Measurements from ENCODE around the gene PCOLCE2.

Gene PCOLCE2

DNA sequence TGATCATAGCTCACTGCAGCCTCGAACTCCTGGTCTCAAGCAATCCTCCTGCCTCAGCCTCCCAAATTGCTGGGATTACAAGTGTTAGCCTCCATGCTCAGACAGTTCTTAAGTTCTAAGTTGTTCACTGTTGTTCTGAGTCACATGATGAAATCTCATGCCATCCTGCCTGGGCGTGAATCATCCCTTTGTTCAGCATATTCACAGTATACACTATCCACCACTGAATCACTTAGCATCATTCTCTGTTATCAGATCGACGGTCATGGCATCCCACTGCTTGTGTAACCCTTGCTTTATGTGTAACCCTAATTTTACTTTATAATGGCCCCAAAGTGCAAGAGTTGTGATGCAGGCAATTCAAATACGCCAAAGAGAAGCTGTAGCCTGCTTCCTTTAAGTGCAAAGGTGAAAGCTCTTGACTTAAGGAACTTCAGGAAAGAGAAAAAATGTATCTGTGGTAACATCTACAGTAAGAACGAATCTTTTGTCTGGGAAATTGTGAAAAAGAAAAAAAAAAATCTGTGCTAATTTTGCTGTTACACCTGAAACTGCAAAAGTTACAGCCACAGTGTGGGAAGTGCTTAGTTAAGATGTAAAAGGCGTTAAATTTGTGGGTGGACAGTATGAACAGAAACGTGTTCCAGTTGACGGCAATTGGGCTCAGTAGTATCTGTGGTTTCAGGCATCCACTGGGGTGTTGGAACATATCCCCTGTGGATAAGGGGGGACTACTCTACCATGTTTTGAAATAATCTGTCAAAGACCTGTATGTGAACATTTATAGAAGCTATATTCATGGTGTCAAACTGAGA is 80.6 kb downstream of the PCOLCE2 start:
- no peak for DNase-seq

DNA sequence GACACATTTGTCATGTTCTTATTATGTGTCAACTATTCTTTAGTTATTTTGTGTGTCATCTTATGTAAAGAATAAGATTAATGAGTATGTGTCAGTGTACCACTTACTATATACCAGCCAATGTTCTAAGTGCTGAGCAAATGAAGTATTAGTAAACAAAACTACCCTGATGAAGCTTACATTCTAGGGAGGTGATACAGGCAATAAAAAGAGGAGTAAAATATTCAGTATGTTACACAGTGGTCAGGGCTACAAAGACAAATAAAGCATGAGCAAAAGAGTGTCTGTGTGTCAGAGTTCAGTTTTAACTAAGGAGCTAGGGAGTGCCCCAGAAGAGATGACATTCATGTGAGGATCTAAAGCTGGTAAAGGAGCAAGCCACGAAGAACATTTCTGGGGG is 86.0 kb downstream of the PCOLCE2 start:
- DNase-seq, result no peak

DNA sequence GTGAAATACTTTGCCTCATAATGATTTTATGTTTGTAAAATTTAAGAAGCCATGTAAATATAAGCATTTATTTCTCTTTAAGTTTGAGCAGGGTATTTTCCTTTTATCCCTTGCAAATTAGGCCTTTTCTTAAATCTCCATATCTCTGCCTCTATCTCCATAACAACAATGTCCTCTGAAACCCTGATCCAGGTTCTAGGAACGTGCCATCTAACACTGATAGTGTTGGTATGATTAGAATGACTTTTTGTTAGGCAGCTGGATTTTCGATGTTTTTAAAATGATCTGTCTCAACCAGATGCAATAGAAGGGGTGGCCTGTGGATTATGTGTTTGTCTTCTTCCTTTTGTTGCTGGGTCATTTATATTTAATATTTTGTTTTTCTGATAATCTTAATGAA is 87.1 kb downstream of the PCOLCE2 start:
- DNase-seq, result no peak

DNA sequence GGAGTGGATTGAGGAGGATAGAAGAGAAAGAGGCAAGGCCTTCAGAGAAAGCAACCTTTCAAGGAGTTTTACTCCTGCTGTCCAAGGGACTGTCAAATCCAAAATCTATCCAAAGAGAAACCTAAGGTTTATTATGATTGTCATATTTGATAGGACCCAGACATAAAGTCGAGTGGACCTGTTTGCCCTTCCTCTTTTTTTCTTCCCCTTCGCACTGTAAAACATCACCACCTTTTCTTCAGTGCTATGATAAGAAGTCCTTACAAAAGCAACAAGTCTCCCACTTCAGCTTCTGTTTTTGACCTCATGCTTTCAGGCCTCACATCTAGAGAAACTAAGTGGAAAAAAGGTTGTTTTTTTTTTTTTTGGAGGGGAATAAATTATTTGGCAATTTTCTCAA is 92.1 kb downstream of the PCOLCE2 start:
- no peak for DNase-seq

DNA sequence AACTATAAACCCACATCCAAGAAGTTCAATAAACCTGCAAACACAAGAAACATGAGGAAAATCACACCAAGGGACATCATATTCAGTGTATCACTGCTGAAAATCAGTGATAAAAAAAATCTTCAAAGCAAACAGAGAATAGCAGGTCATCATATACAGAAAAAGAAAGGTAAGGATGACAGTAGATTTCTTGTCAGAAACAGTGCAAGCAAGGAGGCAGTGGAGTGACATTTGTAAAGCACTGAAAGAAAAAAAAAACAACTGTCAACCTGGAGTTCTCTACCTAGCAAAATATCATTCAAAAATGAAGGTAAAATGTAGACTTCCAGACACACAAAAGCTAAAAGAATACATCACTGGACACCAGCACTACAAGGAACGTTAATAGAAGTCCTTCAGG is 93.6 kb downstream of the PCOLCE2 start:
- DNase-seq, result no peak

DNA sequence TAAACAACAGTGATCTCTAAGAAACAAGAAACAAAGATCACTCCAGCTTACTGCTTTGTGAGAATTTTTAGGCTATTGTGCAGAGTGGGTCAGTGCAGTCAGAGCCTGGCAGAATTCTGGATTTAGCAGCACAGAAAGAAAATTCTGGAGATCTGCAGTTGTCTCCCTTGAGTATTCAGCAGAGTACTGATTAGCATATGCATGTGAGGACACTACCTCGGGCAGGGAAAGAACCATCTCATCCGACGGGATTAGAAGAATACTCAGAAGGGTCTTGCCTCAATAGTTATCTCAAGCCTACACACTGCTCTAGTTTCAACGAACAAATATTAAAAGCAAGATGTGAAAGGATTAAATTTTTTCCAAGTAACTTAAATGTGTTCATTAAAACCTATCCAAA is 94.4 kb downstream of the PCOLCE2 start:
- no peak for DNase-seq

DNA sequence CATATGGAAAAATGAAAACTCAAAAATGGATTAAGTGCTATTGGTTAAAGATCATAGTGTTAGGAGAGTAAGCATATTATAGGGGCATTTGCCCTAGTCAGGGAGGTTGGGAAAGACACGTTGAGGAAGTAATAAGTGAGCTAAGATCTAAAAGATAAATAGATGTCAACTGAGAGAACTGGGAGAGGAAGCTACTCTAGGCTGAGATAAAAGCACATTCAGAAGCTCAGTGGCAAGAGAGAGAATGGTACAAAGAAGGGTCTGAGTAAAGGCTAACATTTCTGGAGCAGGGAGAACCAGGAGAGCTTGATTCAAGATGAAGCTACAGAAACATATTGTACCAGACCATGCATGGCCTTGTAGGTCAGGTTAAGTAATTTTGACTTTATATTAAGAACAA is 101.2 kb downstream of the PCOLCE2 start:
- DNase-seq, result no peak

DNA sequence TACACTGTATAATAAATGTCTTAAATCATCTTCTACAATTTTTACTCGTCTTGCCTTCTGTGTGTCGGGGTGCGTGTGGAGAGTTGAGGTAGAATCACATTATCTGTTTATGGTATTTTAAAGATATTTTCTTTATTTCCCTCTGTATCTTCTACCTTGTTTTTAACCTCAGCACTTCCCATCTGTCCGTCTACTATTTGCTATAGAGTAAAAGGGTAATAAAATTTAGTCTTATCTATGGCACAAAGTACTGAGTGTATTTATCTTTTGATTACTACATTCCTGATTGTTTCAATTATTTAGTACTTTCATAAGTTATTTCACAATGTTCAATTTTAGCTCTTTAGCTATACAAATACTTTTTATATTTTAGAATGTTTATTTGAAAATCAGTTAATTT is 102.9 kb downstream of the PCOLCE2 start:
- DNase-seq, result no peak

DNA sequence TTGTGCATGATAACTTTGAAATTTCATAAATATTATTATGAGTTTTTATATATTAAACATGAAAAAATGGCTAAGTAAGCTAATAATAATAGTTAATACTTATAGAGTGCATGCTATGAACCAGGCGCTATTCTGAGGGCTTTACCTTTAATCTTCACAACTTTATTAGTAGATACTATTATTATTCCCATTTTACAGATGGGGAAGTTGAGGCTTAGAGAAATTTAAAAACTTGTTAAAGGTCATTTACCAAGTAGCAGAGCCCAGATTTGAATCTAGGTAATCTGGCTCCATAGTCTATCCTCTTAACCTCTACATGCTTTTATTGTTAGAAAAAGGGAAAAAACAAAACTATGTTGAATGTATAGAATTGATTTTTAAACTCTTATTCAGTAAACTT is 104.7 kb downstream of the PCOLCE2 start:
- DNase-seq, result no peak

DNA sequence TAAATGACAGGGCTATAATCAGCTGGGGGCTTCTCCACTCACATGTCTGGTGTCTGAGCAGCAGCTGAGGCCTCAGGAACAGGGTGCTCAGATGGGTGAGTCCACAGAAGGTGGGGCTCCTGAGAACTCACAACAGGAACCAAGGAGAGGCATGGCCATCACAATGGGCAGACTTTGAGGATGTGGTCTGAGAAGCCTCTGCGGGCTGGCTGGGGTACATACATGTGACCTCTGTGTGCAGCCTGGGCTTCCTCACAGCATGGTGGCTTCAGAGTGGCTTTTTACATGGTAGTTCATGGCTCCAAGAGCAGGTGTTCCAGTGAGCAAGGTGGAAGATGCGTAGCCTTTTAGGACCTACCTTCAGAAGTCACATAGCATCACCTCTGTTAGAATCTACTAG is 106.3 kb downstream of the PCOLCE2 start:
- no peak for DNase-seq

DNA sequence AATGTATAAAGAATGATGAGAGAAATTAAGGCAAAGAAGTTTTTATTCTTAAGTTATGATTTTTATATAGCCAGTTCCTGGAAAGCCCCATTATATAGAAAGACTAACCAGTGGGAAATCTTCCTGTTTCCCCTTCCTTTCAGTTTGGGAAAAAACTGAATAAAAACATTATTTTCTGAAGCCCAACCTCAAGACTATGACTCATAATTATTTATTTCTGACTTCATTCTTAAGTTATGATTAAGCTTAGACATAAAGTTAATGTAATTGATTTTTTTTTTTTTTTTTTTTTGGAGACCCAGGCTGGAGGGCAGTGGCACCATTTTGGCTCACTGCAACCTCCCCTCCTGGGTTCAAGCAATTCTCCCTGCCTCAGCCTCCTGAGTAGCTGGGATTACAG is 109.3 kb downstream of the PCOLCE2 start:
- no peak for DNase-seq

DNA sequence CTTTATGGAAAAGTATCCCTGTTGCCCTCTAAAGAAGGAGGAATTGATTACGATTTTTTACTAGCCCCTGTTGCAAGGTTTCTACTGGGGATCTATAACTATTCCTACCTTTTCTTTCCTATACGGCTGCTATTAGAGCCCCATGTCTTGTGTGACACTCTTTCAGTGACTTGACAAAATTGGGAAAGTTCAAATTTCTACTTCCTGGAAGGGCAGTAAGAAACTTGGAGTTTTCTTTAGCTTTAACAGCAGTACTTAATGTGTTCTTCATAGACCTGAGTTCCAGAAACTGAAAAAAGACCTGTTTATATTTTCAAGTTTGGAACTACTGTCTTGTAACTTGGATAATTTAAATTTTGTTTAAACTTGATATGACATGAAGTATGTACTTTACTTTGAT is 110.3 kb downstream of the PCOLCE2 start:
- DNase-seq, result no peak

DNA sequence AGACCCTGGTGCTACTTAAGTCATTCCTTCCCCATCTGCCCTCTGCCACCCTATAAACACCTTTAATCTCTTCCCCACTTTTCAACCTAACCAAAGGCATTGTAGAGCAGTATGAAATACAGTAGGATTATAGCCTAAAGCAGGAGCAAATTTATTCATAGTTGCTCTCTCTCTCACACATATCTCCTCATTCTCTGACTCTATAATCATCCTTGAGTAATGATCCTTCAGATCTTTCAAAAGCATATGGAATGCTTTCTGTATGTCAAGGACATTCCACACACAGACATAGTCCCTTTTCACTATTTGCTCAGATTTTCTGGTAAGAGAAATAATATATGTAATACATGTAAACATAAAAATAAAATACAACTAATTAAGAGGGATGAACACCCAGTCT is 111.0 kb downstream of the PCOLCE2 start:
- no peak for DNase-seq

DNA sequence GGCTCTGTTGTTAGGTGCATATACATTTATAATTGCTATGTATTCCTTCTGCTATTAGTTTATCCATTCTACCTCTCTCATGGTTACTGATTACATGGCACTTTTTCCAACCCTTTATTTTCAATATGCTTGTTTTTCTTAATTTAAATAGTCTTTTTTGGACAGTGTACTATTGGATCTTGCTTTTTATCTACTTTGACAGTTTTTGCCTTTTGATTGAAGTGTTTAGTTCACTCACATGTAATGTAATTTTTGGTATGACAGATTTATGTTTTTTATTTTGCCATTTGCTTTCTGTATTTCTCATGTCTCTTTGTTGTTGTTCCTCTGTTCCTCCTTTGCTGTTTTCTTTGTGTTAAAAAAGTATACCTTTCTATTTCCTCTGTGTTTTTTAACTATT is 120.5 kb downstream of the PCOLCE2 start:
- no peak for DNase-seq

Measured in activated CD4-positive, CD25-positive, alpha-beta regulatory T cell (primary cell).